GM20431 (cell line): ENCODE results near the gene PINK1.

Experiments used
- in situ Hi-C: fragments of 300-500 bp; cut with MseI, MboI; formaldehyde crosslinking; loops from one replicate; pipeline ENCODE4 v1.15.0; 2020; ENCODE audit warnings: low sequenced_read_pairs; ENCODE audit not compliant: unreplicated experiment

PINK1 gene

GRCh38 chr1:20698195-20698910 lies 65.1 kb downstream of the PINK1 start:
- in situ Hi-C loops, result loop anchor here (10.0 kb wide), 1 partner anchor 496 kb away; no protein-coding TSS in a partner anchor

DNA sequence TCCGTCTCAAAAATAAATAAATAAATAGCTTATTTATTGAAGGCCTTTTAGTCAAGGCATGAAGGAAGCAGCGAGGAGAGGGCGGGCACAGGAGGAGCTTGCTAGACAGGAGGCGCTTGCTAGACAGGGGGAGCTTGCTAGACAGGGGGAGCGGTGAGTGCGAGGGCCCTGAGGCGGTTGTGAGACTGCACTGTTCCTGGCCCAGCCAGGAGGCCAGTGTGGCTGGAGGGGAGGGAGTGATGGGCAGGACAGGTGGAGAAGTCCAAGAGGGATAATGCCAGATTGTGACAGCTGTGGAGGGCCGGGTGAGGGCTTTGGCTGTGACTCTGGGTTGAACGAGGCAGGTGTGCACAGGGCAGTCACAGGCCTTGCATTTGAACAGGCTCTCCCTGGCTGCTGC lies 66.3 kb downstream of the PINK1 start:
- in situ Hi-C loops, result loop anchor here (10.0 kb wide), 1 partner anchor 495 kb away; no protein-coding TSS in a partner anchor

DNA sequence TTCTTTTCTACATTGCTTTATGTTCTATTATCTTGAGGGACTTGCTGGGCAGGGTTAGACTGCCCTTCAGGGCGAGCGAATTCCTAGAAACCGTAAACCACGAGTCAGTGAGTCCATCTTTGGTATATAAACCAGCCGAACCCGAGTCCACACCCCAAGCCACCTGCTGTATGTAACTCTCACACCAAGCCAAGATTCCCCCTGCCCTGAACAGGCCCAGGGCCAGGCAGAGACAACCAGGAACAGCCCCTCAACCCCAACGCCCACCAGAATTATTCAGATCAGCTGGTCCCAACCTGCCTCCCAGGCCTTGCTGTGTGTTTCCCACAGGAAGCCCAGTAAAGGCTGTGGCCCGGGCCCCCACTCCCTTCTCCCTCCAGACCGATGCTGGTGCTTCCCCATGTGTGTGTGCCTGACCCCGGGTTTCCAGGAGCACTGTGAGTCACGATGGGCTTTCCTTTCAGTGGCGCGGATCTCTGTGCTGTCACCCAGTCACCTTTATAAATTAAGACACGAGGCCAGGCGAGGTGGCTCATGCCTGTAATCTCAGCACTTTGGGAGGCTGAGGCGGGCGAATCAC lies 67.5 kb downstream of the PINK1 start:
- in situ Hi-C loops, result no loop called here
